Measurements from ENCODE around the gene CD164L2.

GRCh38 chr1:27374362-27375086 lies 8.6 kb downstream of the CD164L2 start, which contains the start of gene FCN3:
- no peak for TF ChIP-seq CTCF (IDR thresholded peaks at IDR 0.05 in 4 of 5, conservative IDR thresholded peaks at IDR 0.05 in 1 of 5)
- no peak for TF ChIP-seq POLR2A (IDR thresholded peaks at IDR 0.05)

All from gastrocnemius medialis (tissue), 4 donors.